Measurements from ENCODE around the gene MRC2.

DNA sequence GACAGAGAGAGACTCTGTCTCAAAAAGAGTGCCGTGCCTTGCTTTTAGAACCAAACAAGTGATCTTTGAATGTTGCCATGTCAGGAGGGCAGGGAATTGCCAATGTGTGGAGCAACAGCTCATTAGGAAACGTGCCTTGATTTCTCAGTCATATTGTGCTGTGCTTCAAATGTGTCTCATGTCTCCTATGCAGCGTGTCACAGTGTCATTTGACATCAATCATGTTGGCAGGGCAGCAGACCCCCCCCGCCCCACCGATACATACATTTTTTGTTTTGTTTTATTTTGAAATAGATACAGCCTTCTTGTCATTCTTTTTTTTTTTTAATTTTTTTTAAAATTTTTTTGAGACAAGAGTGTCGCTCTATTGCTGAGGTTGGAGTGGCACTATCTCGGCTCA, 22.1 kb downstream of the MRC2 start:
- TF ChIP-seq, protein P1, sequence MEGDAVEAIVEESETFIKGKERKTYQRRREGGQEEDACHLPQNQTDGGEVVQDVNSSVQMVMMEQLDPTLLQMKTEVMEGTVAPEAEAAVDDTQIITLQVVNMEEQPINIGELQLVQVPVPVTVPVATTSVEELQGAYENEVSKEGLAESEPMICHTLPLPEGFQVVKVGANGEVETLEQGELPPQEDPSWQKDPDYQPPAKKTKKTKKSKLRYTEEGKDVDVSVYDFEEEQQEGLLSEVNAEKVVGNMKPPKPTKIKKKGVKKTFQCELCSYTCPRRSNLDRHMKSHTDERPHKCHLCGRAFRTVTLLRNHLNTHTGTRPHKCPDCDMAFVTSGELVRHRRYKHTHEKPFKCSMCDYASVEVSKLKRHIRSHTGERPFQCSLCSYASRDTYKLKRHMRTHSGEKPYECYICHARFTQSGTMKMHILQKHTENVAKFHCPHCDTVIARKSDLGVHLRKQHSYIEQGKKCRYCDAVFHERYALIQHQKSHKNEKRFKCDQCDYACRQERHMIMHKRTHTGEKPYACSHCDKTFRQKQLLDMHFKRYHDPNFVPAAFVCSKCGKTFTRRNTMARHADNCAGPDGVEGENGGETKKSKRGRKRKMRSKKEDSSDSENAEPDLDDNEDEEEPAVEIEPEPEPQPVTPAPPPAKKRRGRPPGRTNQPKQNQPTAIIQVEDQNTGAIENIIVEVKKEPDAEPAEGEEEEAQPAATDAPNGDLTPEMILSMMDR (IDR thresholded peaks at IDR 0.05) = no peak
- TF ChIP-seq POLR2A (IDR thresholded peaks at IDR 0.05) = no peak
- TF ChIP-seq EP300 (IDR thresholded peaks at IDR 0.05) = no peak
